GM19351 (cell line): ENCODE data around the gene ZNF701.
A peak's percentile ranks its signal among the peaks of the same experiment; 100 is the strongest.
"Not testable (repeated sequence)": the region's sequence is repeated elsewhere in the genome, so short reads cannot be mapped to it uniquely, and the experiment has no call there.

Experiments
- ATAC-seq: cut with Tn5 transposase; IDR thresholded peaks from one replicate; pipeline ENCODE4 v1.9.1; 2021; ENCODE audit warnings: mild to moderate bottlenecking, moderate library complexity; ENCODE audit not compliant: unreplicated experiment

Gene ZNF701

GRCh38 chr19:52566121-52566520 is 4.0 kb upstream of the ZNF701 start:
- no peak for ATAC-seq

DNA sequence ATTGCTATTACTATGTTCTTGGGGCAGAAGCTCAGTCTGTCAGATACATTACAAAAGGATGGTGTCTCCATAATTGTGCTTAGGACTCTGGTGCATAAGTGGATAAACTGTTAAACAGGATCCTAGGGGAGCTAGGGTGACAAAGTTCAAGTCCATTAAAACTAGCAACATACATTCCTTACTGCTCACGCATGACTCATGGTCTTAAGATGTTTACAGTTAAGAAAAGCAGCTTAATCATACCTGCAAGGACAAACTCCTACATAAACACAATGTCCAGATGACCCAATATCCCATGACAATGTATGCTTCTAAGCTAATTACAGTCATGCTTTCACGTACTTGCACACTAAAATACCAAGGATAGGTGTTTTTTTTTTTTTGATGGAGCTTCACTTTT is 3.5 kb upstream of the ZNF701 start:
- no peak for ATAC-seq

DNA sequence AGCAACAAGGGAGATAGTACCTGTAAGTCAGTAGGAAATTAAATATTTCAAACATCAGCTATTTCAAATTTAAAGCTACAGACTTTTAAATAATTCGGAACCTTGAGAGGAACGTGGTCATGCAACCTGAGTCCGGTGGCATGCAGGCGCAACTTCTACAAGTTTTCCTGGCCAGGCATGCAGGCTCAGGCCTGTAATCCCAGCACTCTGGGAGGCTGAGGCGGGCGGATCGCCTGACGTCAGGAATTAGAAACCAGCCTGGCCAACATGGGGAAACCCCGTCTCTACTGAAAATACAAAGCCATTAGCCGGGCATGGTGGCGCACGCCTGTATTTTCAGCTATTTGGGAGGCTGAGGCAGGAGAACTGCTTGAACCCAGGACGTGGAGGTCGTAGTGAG is 2.2 kb upstream of the ZNF701 start:
- ATAC-seq = no peak

DNA sequence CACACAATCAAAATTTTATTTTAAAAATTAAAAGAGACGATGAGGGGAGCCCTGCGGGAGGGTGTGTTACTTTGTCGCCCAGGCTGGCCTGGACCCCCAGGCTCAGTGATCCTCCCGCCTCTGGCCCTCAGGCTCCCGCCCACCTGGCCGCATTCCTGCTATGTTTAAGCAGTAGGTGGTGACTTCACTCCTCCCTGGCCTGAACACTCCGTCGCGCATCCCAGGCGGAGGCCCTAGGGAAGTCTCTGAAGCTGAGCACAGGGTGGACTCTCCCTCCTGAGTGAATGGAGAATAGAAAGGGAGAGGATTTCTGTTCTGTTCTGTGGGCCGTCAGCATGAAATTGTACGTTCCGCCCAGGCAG is 468 bp upstream of the ZNF701 start:
- not testable (repeated sequence) for ATAC-seq

DNA sequence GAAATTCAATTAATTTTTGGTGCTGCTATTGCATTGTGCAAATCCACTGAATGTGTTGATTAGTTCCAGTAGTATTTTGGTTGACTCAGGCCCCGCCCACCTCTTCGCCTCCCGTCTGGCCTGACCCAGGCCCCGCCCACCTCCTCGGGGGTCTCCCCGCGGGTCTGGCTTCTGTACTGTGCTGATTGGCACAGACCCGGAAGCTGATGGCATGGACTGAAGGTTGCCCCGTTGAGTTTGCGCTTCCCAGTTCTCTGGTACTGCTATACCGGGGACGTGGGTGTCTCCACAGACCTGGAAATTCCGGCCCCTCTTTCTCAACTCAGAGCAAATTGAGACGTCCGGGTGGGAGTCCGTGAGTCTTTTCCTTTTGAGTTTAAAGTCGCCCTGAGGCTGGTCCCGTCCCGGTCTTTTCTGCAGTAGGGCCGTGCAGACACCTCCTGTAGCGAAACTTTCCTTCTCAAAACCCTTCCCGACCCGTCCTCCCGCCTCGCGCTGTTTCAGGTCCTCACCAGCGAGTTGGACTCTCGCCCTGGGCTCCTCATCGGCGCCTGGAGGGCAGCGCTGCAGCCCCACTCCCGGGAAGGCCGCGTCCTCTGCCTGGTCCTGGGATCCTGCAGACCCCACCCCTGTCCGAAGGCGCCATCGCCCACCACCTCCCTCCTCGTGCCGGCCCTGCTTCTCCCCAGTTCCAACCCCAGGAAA is 14.8 kb downstream of the ZNF701 start:
- ATAC-seq = no peak

DNA sequence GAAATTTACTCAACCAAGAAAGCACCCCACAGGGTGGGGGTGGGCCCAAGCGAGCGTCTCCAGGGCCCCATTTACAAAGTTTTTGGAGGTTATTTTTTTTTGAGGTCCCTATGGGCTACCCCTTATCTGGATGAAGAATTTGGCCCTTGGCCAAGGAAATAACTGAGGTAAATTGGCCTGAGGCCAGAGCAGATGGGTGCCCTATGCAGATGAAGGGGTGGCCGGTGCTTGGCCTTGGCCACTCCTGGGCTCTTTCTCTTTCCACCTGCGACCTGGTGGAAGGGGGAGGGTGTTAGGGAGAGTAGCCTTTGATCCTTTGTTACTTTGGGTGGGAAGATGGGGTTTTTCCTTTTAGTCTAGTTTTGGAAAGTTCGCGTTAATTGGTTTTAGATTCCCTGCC is 15.5 kb downstream of the ZNF701 start:
- ATAC-seq = no peak

GRCh38 chr19:52590728-52591127 is 20.6 kb downstream of the ZNF701 start:
- ATAC-seq = no peak

GRCh38 chr19:52592301-52592700 is 22.2 kb downstream of the ZNF701 start:
- no peak for ATAC-seq

DNA sequence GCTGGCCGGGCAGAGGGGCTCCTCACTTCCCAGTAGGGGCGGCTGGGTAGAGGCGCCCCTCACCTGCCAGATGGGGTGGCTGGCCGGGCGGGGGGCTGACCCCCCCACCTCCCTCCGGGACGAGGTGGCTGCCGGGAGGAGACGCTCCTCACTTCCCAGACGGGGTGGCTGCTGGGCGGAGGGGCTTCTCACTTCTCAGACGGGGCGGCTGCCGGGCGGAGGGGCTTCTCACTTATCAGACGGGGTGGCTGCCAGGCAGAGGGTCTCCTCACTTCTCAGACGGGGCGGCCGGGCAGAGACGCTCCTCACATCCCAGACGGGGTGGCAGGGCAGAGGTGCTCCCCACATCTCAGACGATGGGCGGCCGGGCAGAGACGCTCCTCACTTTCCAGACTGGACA is 23.4 kb downstream of the ZNF701 start:
- ATAC-seq = not testable (repeated sequence)

DNA sequence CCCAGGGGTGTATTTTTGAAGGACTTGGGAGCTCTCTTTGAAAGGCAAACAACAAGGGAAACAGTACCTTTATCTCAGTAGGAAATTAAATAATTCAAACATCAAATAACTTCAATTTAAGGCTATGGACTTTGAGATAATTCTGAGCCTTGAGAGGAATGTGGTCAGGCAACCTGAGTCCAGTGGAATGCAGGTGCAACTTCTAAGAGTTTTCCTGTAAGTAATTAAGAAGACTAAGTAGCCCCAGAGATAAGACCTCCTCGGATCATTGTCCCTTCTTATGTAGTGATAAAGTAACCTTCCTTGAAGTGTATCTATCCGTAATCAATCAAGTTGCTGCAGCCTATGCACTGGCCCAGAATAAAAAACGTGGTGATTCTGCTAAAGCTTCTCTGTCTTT is 29.2 kb downstream of the ZNF701 start:
- no peak for ATAC-seq

DNA sequence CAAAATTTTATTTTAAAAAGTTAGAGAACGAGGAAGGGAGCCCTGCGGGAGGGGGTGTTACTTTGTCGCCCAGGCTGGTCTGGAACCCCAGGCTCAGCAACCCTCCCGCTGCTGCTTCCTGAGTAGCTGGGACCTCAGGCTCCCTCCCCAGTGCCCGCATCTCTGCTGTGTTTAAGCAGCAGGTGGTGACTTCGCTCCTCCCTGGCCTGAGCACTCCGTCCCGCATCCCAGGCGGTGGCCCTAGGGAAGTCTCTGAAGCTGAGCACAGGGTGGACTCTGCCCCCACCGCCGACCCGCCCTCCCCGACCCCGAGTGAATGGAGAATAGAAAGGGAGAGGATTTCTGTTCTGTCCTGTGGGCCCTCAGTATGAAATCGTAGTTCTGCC is 30.5 kb downstream of the ZNF701 start:
- ATAC-seq = no peak

DNA sequence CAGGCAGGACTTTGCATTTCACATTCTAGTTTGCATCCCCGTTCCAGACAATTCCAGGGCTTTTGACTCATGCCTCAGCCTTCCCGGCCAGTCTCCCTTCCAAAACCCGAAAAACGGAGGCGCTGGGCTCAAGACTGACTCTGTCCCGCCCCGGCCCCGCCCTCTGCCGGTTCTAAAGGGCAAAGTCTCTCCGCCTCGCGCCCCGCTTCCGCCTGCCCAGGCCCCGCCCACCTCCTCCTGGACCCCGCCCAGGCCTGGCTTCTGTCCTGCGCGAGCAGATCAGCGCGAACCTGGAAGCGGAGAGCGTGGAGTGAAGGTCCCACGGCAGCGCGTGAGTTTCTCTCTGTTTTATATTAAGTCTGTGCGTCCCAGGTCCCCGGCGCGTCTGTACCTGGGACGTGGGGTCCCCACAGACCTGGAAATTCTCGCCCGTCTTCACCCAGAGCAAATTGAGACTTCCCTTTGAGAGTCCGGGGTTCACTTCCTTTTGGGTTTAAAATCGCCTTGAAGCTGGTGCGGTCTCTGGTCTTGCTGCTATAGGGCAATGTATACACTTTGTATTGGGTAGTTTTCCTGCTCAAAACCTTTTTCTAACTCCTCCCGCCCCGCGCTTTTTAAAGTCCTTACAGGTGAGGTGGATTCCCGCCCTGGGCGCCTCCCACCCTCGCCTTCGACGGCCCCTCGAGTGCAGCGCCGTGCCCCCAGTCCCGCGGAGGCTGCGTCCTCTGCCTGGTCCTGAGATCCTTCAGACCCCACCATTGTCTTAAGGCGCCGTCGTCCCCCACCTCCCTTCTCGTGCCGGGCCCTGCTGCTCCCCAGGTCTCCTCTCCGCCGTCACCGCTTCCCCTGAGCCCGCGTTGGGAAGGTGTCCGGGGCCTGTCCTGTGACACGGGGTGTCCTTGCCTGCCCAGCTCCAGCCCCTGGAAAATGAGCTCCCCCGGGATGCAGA is 31.2 kb downstream of the ZNF701 start:
- ATAC-seq = peak; percentile 95

DNA sequence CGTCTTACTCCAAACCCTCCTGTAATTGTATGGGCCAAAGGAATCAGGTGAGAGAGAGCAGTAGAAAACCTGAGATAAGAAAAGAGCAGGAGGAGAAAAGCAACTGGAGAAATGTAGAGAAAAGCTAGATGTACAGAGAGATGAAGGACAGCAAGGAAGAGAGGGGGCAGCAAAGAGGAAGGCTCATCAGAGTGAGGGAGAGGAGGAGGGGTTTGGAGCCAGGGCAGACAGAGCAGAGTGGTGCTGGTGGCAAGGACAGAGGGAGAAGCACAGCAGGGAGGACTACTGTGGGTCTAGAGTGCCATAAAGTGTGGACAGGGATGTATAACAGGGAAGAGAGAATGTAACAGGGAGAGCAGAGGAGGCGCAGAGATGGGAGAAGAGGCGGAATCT is 31.9 kb downstream of the ZNF701 start:
- ATAC-seq = not testable (repeated sequence)

GRCh38 chr19:52602941-52603340 is 32.9 kb downstream of the ZNF701 start:
- no peak for ATAC-seq

- ATAC-seq = no peak
These were observed 33.6 kb downstream of the ZNF701 start for GRCh38 chr19:52603558-52604207.

DNA sequence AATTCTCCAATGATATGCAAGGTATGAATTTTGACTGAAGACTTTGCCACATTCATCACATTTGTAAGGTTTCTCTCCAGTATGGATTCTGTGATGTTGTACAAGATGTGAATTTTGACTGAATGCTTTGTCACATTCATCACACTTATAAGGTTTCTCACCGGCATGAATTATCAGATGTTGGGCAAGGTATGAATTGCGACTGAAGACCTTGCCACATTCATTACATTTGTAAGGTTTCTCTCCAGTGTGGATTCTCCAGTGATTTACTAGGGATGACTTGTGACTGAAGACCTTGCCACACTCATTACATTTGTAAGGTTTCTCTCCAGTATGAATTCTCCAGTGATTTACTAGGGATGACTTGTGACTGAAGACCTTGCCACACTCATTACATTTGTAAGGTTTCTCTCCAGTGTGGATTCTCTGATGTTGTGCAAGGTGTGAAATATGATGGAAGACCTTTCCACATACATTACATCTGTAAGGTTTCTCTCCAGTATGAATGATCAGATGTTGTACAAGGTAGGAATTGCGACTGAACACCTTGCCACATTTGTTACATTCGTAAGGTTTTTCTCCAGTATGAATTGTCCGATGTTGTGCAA is 43.3 kb downstream of the ZNF701 start:
- ATAC-seq = no peak

GRCh38 chr19:52621376-52621775 is 51.3 kb downstream of the ZNF701 start:
- ATAC-seq = no peak

DNA sequence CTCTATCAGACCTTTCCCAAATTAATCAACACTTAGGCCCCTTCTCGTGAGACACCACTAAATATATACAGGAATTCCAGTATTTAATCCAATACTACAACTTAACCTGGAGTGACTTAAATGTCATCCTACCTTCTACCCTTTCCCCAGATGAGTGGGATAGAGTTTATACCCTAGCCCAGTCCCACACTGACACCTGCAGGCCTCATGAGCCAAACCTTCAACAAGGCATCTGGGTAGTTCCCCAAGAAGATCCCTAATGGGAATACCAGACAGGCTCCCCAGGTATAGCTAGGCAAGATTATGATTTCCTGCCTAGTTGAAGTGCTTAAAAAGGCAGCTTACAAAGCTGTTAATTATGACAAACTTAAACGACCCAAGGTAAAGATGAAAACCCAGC is 52.2 kb downstream of the ZNF701 start:
- no peak for ATAC-seq

- ATAC-seq = no peak
These were observed 56.8 kb downstream of the ZNF701 start for GRCh38 chr19:52626915-52627314.

- not testable (repeated sequence) for ATAC-seq
These were observed 57.4 kb downstream of the ZNF701 start for GRCh38 chr19:52627441-52627840.
